ENCODE results near the gene C1orf174.

C1orf174 gene

GRCh38 chr1:3910049-3910731, 10.1 kb upstream of the C1orf174 start:
- no peak for DNase-seq
- TF ChIP-seq EZH2 (optimal IDR thresholded peaks at IDR 0.05; ENCODE audit: low read depth, low read length): no peak
- TF ChIP-seq EZH2phosphoT487 (IDR thresholded peaks at IDR 0.05; ENCODE audit: low read length): no peak
- TF ChIP-seq, protein P1, sequence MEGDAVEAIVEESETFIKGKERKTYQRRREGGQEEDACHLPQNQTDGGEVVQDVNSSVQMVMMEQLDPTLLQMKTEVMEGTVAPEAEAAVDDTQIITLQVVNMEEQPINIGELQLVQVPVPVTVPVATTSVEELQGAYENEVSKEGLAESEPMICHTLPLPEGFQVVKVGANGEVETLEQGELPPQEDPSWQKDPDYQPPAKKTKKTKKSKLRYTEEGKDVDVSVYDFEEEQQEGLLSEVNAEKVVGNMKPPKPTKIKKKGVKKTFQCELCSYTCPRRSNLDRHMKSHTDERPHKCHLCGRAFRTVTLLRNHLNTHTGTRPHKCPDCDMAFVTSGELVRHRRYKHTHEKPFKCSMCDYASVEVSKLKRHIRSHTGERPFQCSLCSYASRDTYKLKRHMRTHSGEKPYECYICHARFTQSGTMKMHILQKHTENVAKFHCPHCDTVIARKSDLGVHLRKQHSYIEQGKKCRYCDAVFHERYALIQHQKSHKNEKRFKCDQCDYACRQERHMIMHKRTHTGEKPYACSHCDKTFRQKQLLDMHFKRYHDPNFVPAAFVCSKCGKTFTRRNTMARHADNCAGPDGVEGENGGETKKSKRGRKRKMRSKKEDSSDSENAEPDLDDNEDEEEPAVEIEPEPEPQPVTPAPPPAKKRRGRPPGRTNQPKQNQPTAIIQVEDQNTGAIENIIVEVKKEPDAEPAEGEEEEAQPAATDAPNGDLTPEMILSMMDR (IDR thresholded peaks at IDR 0.05; ENCODE audit: low read length): no peak
- Histone ChIP-seq H3K9me3 (replicated peaks; ENCODE audit: insufficient read depth, low read length) (no peaks in the 10 kb centered on the region), H3K4me2 (ENCODE audit: low read depth, low read length) (no peak overlapping the region; the same call in 1 of the 2 replicates), H4K20me1 (ENCODE audit: insufficient read depth, low read length) (no peaks in the 10 kb centered on the region), H3F3A (ENCODE audit: insufficient read depth, low read length) (no peaks in the 10 kb centered on the region), H3K4me1 (ENCODE audit: low read length) (no peaks in the 10 kb centered on the region), H3K9ac (ENCODE audit: low read length) (no peak overlapping the region), H2AFZ (ENCODE audit: low read length) (no peak overlapping the region), H3K27ac (ENCODE audit: low read length) (no peak overlapping the region), H3K79me2 (ENCODE audit: low read length) (no peaks in the 10 kb centered on the region), H3K4me3 (ENCODE audit: low read length) (no peak overlapping the region), H3K9me2 (replicated peaks; ENCODE audit: insufficient read depth, low read length) (no peaks in the 10 kb centered on the region), H3K36me3 (replicated peaks; ENCODE audit: insufficient read depth, low read length) (no peaks in the 10 kb centered on the region), H3K27me3 (replicated peaks; ENCODE audit: insufficient read depth, low read length) (0 out of 2 replicates have a peak, but pooled peaks cover 3% of the 10 kb centered on the region)

- Histone ChIP-seq H3K9me3 (replicated peaks; ENCODE audit: insufficient read depth, low read length) (no peaks in the 10 kb centered on the region), H3K27ac (ENCODE audit: low read length) (no peak overlapping the region), H4K20me1 (ENCODE audit: insufficient read depth, low read length) (no peaks in the 10 kb centered on the region), H3K4me2 (ENCODE audit: low read depth, low read length) (no peak overlapping the region), H3F3A (ENCODE audit: insufficient read depth, low read length) (no peaks in the 10 kb centered on the region), H3K4me3 (ENCODE audit: low read length) (no peak overlapping the region), H3K9ac (ENCODE audit: low read length) (no peak overlapping the region), H2AFZ (ENCODE audit: low read length) (no peak overlapping the region), H3K36me3 (replicated peaks; ENCODE audit: insufficient read depth, low read length) (no peaks in the 10 kb centered on the region), H3K79me2 (ENCODE audit: low read length) (no peaks in the 10 kb centered on the region), H3K9me2 (replicated peaks; ENCODE audit: insufficient read depth, low read length) (no peaks in the 10 kb centered on the region), H3K27me3 (replicated peaks; ENCODE audit: insufficient read depth, low read length) (0 out of 2 replicates have a peak, but pooled peaks cover 3% of the 10 kb centered on the region), H3K4me1 (ENCODE audit: low read length) (no peaks in the 10 kb centered on the region)
- TF ChIP-seq, protein P1 (IDR thresholded peaks at IDR 0.05; ENCODE audit: low read length): no peak
- TF ChIP-seq EZH2phosphoT487 (IDR thresholded peaks at IDR 0.05; ENCODE audit: low read length) (no peak), EZH2 (optimal IDR thresholded peaks at IDR 0.05; ENCODE audit: low read depth, low read length) (no peak)
- DNase-seq: no peak
Observed at GRCh38 chr1:3909615-3910014, 9.5 kb upstream of the C1orf174 start.

GRCh38 chr1:3908886-3909517, 8.9 kb upstream of the C1orf174 start:
- Histone ChIP-seq H3K36me3 (replicated peaks; ENCODE audit: insufficient read depth, low read length) (no peaks in the 10 kb centered on the region), H2AFZ (ENCODE audit: low read length) (no peak overlapping the region), H3K4me2 (ENCODE audit: low read depth, low read length) (no peak overlapping the region), H3K79me2 (ENCODE audit: low read length) (no peaks in the 10 kb centered on the region), H3K27me3 (replicated peaks; ENCODE audit: insufficient read depth, low read length) (0 out of 2 replicates have a peak, but pooled peaks cover 3% of the 10 kb centered on the region), H4K20me1 (ENCODE audit: insufficient read depth, low read length) (no peaks in the 10 kb centered on the region), H3K4me3 (ENCODE audit: low read length) (no peak overlapping the region), H3K9me3 (replicated peaks; ENCODE audit: insufficient read depth, low read length) (no peaks in the 10 kb centered on the region), H3K9ac (ENCODE audit: low read length) (no peak overlapping the region), H3F3A (ENCODE audit: insufficient read depth, low read length) (no peaks in the 10 kb centered on the region), H3K9me2 (replicated peaks; ENCODE audit: insufficient read depth, low read length) (no peaks in the 10 kb centered on the region), H3K27ac (ENCODE audit: low read length) (no peak overlapping the region), H3K4me1 (ENCODE audit: low read length) (no peaks in the 10 kb centered on the region)
- no peak for DNase-seq
- TF ChIP-seq EZH2 (optimal IDR thresholded peaks at IDR 0.05; ENCODE audit: low read depth, low read length) (no peak), EZH2phosphoT487 (IDR thresholded peaks at IDR 0.05; ENCODE audit: low read length) (no peak)
- TF ChIP-seq, protein P1 (IDR thresholded peaks at IDR 0.05; ENCODE audit: low read length): no peak

Measured in MM.1S (cell line).